HUES6 (cell line): Measurements from ENCODE around the gene ZNF768.
"Not testable (repeated sequence)": the region's sequence is repeated elsewhere in the genome, so short reads cannot be mapped to it uniquely, and the experiment has no call there.

ENCODE experiments used
- H3K27ac ChIP-seq: 2 replicates; pipeline ENCODE4 v1.7.0; 2013; ENCODE audit warnings: low read depth, mild to moderate bottlenecking, low read length, inconsistent platforms
- H3K27me3 ChIP-seq: 2 replicates; pipeline ENCODE4 v1.6.1; 2013; ENCODE audit warnings: low read length; ENCODE audit not compliant: control insufficient read depth, insufficient read depth
- H3K36me3 ChIP-seq: 2 replicates; pipeline ENCODE4 v1.6.1; 2013; ENCODE audit warnings: low read length; ENCODE audit not compliant: control insufficient read depth, insufficient read depth
- H3K4me1 ChIP-seq: 2 replicates; pipeline ENCODE4 v1.6.1; 2013; ENCODE audit warnings: low read length; ENCODE audit not compliant: control insufficient read depth, insufficient read depth
- H3K4me3 ChIP-seq: 2 replicates; pipeline ENCODE4 v1.5.1; 2013; ENCODE audit warnings: low read depth, low read length
- H3K9ac ChIP-seq: one replicate; pipeline ENCODE4 v1.6.1; 2013; ENCODE audit warnings: mild to moderate bottlenecking, low read length
- H3K9me3 ChIP-seq: 2 replicates; pipeline ENCODE4 v1.6.1; 2013; ENCODE audit warnings: low read depth, low read length; ENCODE audit not compliant: control insufficient read depth, insufficient read depth

Gene ZNF768

GRCh38 chr16:30491744-30492308, 34.5 kb downstream of the ZNF768 start:
- Histone ChIP-seq H3K27ac (no peak overlapping the region), H3K9ac (no peak overlapping the region), H3K27me3 (peaks cover 5% of the 10 kb centered on the region), H3K4me1 (peaks cover 8% of the 10 kb centered on the region), H3K9me3 (no peaks in the 10 kb centered on the region), H3K4me3 (no peak overlapping the region), H3K36me3 (no peaks in the 10 kb centered on the region)

DNA sequence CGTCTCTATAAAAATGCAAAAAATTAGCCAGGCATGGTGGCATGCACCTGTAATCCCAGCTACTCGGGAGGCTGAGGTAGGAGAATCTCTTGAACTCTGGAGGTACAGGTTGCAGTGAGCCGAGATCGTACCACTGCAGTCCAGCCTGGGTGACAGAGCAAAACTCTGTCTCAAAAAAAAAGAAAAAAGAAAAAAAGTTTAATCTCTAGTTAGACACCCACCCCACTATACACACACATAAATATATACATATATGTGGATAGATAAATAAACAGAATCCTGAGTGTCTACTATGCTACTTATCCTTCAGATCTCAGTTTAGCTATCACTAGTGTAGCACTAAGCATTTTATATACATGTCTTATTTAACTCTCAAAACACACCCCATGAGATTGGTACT, 35.1 kb downstream of the ZNF768 start:
- Histone ChIP-seq H3K27ac (no peak overlapping the region), H3K36me3 (no peaks in the 10 kb centered on the region)

DNA sequence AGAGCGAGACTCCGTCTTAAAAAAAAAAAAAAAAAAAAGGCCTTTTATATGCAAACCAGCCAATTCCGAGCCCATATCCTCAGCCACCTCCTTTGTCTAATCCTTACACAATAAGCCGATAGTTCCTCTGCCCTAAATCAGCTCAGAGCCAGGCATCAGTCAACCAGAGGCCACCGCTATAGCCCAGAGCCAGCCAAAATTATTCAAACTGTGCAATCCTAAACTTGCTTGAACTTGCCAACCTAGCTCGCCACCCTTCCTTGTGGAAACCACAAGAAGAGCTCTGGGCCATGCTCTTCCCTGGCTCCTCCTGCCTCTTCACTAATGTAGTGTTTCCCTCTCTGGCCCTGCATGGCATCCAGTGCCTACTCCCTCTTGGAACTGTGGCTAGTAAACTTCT, 36.2 kb downstream of the ZNF768 start:
- no peak overlapping the region for H3K27ac ChIP-seq
- H3K4me1 ChIP-seq, result peaks cover 8% of the 10 kb centered on the region
- H3K9ac ChIP-seq, result no peak overlapping the region
- H3K27me3 ChIP-seq, result peaks cover 5% of the 10 kb centered on the region
- no peak overlapping the region for H3K4me3 ChIP-seq
- H3K36me3 ChIP-seq, result no peaks in the 10 kb centered on the region
- H3K9me3 ChIP-seq, result no peaks in the 10 kb centered on the region

More for the DNA sequence above, 35.1 kb downstream of the ZNF768 start:
- peaks cover 5% of the 10 kb centered on the region for H3K27me3 ChIP-seq
- H3K4me3 ChIP-seq, result no peak overlapping the region
- H3K9me3 ChIP-seq, result no peaks in the 10 kb centered on the region
- H3K9ac ChIP-seq, result no peak overlapping the region
- H3K4me1 ChIP-seq, result peaks cover 8% of the 10 kb centered on the region

- no peaks in the 10 kb centered on the region for H3K36me3 ChIP-seq
- peaks cover 8% of the 10 kb centered on the region for H3K4me1 ChIP-seq
- H3K27ac ChIP-seq, result no peak overlapping the region
These were observed 37.4 kb downstream of the ZNF768 start for GRCh38 chr16:30488764-30489605.

GRCh38 chr16:30485818-30486436, 40.4 kb downstream of the ZNF768 start:
- Histone ChIP-seq H3K27ac (no peak overlapping the region), H3K36me3 (no peaks in the 10 kb centered on the region), H3K4me3 (no peak overlapping the region), H3K27me3 (no peaks in the 10 kb centered on the region), H3K4me1 (peaks cover 8% of the 10 kb centered on the region), H3K9ac (no peak overlapping the region), H3K9me3 (no peaks in the 10 kb centered on the region)

More at GRCh38 chr16:30488764-30489605, 37.4 kb downstream of the ZNF768 start:
- no peak overlapping the region for H3K9ac ChIP-seq
- H3K27me3 ChIP-seq, result no peaks in the 10 kb centered on the region
- H3K4me3 ChIP-seq, result no peak overlapping the region
- no peaks in the 10 kb centered on the region for H3K9me3 ChIP-seq

DNA sequence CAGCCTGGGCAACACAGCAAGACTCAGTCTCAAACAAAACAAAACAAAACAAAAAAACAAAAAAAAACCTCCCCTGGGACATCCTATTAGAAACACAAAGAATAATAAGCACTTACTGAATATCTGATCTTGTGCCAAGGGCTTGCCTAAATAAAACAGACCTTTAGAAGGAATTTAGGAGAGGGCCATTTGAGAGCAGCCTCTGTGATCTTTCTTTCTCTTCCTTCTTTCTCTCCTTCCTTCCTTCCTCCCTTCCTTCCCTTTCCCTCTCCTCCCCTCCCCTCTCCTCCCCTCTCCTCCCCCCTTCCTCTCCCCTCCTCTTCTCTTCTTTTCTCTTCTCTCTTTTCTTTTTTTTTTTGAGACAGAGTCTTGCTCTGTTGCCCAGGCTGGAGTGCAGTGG, 41.5 kb downstream of the ZNF768 start:
- H3K27me3 ChIP-seq, result no peaks in the 10 kb centered on the region
- peaks cover 8% of the 10 kb centered on the region for H3K4me1 ChIP-seq
- no peaks in the 10 kb centered on the region for H3K36me3 ChIP-seq
- H3K9ac ChIP-seq, result no peak overlapping the region
- no peaks in the 10 kb centered on the region for H3K9me3 ChIP-seq
- H3K27ac ChIP-seq, result no peak overlapping the region
- H3K4me3 ChIP-seq, result no peak overlapping the region

- Histone ChIP-seq H3K27ac (no peak overlapping the region), H3K4me1 (no peaks in the 10 kb centered on the region), H3K4me3 (no peak overlapping the region), H3K36me3 (no peaks in the 10 kb centered on the region), H3K27me3 (no peaks in the 10 kb centered on the region), H3K9me3 (no peaks in the 10 kb centered on the region), H3K9ac (no peak overlapping the region)
These were observed 44.0 kb downstream of the ZNF768 start for GRCh38 chr16:30482366-30482765.

- Histone ChIP-seq H3K27ac (no peak overlapping the region), H3K9ac (no peak overlapping the region), H3K4me1 (no peaks in the 10 kb centered on the region), H3K36me3 (no peaks in the 10 kb centered on the region), H3K4me3 (no peak overlapping the region), H3K9me3 (no peaks in the 10 kb centered on the region), H3K27me3 (no peaks in the 10 kb centered on the region)
These were observed 45.0 kb downstream of the ZNF768 start for GRCh38 chr16:30481381-30481780.

DNA sequence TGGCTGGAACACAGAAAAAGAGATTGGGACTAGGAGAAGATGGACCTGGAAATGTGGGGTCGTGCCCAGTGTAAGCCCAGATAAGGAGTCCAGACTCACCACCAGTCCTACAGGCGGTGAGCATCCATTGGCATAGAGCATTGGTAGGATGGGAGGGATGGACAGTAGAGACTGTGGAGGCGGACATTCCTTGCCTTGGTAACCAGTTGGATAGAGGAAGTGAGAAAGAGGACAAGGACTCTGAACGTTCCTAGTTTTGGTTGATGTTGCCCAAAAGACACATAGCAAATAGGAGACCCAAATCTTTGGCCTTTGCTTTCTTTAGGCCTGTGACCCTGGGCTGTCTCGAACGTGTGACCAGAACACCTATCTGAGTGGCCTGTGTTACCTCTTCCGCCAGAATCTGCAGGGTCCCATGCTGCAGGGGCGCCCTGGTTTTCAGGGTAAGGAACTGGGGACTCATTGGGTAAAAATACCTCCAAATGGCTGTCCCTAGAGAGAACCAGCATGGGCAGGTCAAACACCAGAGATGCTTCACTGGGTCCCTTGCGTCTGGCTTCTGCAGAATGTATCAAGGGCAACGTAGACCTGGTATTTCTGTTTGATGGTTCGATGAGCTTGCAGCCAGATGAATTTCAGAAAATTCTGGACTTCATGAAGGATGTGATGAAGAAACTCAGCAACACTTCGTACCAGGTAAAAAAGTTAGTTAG, 47.4 kb downstream of the ZNF768 start:
- H3K4me1 ChIP-seq, result no peaks in the 10 kb centered on the region
- no peak overlapping the region for H3K9ac ChIP-seq
- no peaks in the 10 kb centered on the region for H3K27me3 ChIP-seq
- no peak overlapping the region for H3K27ac ChIP-seq
- H3K4me3 ChIP-seq, result no peak overlapping the region
- no peaks in the 10 kb centered on the region for H3K9me3 ChIP-seq
- no peaks in the 10 kb centered on the region for H3K36me3 ChIP-seq

GRCh38 chr16:30477773-30478172, 48.6 kb downstream of the ZNF768 start:
- H3K9me3 ChIP-seq, H3K36me3 ChIP-seq, H3K4me1 ChIP-seq, H3K9ac ChIP-seq, H3K4me3 ChIP-seq, H3K27ac ChIP-seq, H3K27me3 ChIP-seq: not testable (repeated sequence)

DNA sequence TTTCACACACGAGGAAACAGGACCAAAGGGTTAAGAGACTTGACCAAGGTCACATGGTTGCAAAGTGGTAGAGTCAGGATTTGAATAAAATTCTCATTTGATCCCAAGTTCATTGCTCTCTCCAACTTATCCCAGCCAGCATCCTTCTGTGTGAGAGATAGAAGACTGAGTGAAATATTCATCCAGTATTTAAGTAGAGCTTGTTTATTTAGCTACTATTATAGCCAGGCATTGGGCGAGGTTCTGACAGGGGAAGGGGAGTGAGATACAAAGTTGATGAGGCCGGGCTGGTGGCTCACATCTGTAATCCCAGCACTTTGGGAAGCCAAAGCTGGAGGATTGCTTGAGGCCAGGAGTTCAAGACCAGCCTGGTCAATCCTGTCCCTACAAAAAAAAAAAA, 49.4 kb downstream of the ZNF768 start:
- Histone ChIP-seq H3K9me3 (no peaks in the 10 kb centered on the region), H3K27me3 (no peaks in the 10 kb centered on the region; the same call in 1 of the 2 replicates), H3K36me3 (no peaks in the 10 kb centered on the region), H3K4me3 (no peak overlapping the region), H3K9ac (no peak overlapping the region), H3K4me1 (no peaks in the 10 kb centered on the region), H3K27ac (no peak overlapping the region)
